Keratinocyte (primary cell): ENCODE data around the gene CCSER1. TPM values are rescaled to one million over a fixed set of nuclear protein-coding genes. Genes with fewer than 3 reads are reported as not detected.

ENCODE experiments used
- DNase-seq: peaks from one replicate; pipeline ENCODE4 v3.0.0-alpha.2; 2011; ENCODE audit warnings: low read depth, missing footprints, low spot score
- FAIRE-seq: peaks from 2 replicates; lab custom pipeline; 2011; peaks lifted over from hg19 to GRCh38; lab: Jason Lieb, UNC
- H2AFZ ChIP-seq: 2 replicates; pipeline ENCODE4 v1.6.0; 2012; ENCODE audit warnings: low read length, control low read depth, inconsistent platforms; ENCODE audit not compliant: control insufficient read depth
- H3K27ac ChIP-seq: 2 replicates; pipeline ENCODE4 v1.5.1; 2011; ENCODE audit warnings: low read length; ENCODE audit not compliant: control insufficient read depth, insufficient read depth
- H3K27me3 ChIP-seq: 3 replicates; pipeline ENCODE4 v1.6.0; 2011; ENCODE audit warnings: low read length; ENCODE audit not compliant: control insufficient read depth, insufficient read depth; ENCODE audit errors: extremely low read depth
- H3K36me3 ChIP-seq, 2 experiments: 2 replicates in 1 of 2; 3 replicates in 1 of 2; pipeline ENCODE4 v1.5.1; 2011; ENCODE audit warnings: low read length in 2 of 2, mild to moderate bottlenecking in 1 of 2; ENCODE audit not compliant: control insufficient read depth in 2 of 2, insufficient read depth in 2 of 2; ENCODE audit errors: extremely low read depth in 1 of 2
- H3K4me1 ChIP-seq: 3 replicates; pipeline ENCODE4 v1.5.1; 2011; ENCODE audit warnings: low read length; ENCODE audit not compliant: control insufficient read depth, insufficient read depth; ENCODE audit errors: extremely low read depth
- H3K4me2 ChIP-seq: 3 replicates; pipeline ENCODE4 v1.6.0; 2011; ENCODE audit warnings: low read depth, low read length; ENCODE audit not compliant: control insufficient read depth, insufficient read depth; ENCODE audit errors: extremely low read depth
- H3K4me3 ChIP-seq, 3 experiments: fragments of 200-600 bp in 1 of 3; sonication (generic) in 1 of 3; 2 replicates in 2 of 3; 3 replicates in 1 of 3; pipeline ENCODE4 v1.5.1; 2011 to 2016; ENCODE audit warnings: low read length in 3 of 3, mild to moderate bottlenecking in 3 of 3, control low read depth in 2 of 3, inconsistent platforms in 1 of 3, low read depth in 1 of 3, mixed read lengths in 1 of 3, mixed run types in 1 of 3, moderate library complexity in 1 of 3; ENCODE audit not compliant: control insufficient read depth in 2 of 3, insufficient read depth in 2 of 3; ENCODE audit errors: extremely low read depth in 1 of 3
- H3K79me2 ChIP-seq: 2 replicates; pipeline ENCODE4 v1.6.0; 2012; ENCODE audit warnings: low read length; ENCODE audit not compliant: control insufficient read depth, insufficient read depth
- H3K9ac ChIP-seq: 3 replicates; pipeline ENCODE4 v1.6.0; 2011; ENCODE audit warnings: low read length; ENCODE audit not compliant: control insufficient read depth, insufficient read depth; ENCODE audit errors: extremely low read depth
- H3K9me1 ChIP-seq: 3 replicates; pipeline ENCODE4 v1.6.0; 2011; ENCODE audit warnings: low read length; ENCODE audit not compliant: control insufficient read depth, insufficient read depth; ENCODE audit errors: extremely low read depth
- H3K9me3 ChIP-seq: 2 replicates; pipeline ENCODE4 v1.5.1; 2012; ENCODE audit warnings: low read depth, low read length; ENCODE audit not compliant: control insufficient read depth
- H4K20me1 ChIP-seq: 3 replicates; pipeline ENCODE4 v1.6.0; 2011; ENCODE audit warnings: low read length; ENCODE audit not compliant: control insufficient read depth, insufficient read depth; ENCODE audit errors: extremely low read depth
- EZH2 ChIP-seq: IDR thresholded peaks from one replicate; pipeline ENCODE4 v1.6.1; 2012; ENCODE audit warnings: inconsistent platforms, mild to moderate bottlenecking, low read length, moderate library complexity
- dilution Hi-C: fragments of 300-500 bp; cut with MboI; formaldehyde crosslinking; loops from one replicate; pipeline ENCODE4 v1.7.0; 2020; ENCODE audit warnings: low sequenced_read_pairs; ENCODE audit not compliant: extremely low pct_ligation_motif_present
- polyA plus RNA-seq, 5 experiments: library from polyadenylated mRNA; depleted of rRNA in 3 of 5; stranded (reverse) in 3 of 5; stranded (forward) in 1 of 5; unstranded in 1 of 5; fragments of >200 nt; gene quantifications; 1 replicate in 1 of 5; 2 replicates in 3 of 5; 3 replicates in 1 of 5; pipeline versions ENCODE4 v1.2.1 to v1.2.3, GENCODE V29; 2011 to 2012; ENCODE audit warnings: missing spikeins in 2 of 5, low read depth in 1 of 5, low replicate concordance in 1 of 5
- TF ChIP-seq, protein P1 (sequence below), 3 experiments: IDR thresholded peaks in 1 of 3; conservative IDR thresholded peaks in 1 of 3; optimal IDR thresholded peaks in 1 of 3; 2 replicates in 2 of 3; 3 replicates in 1 of 3; pipeline versions ENCODE3 to v1.5.1; 2011; ENCODE audit warnings: low read length in 3 of 3, mild to moderate bottlenecking in 3 of 3, moderate library complexity in 2 of 3, control low read depth in 1 of 3, inconsistent platforms in 1 of 3; ENCODE audit not compliant: insufficient read depth in 2 of 3; ENCODE audit errors: extremely low read depth in 1 of 3

CCSER1 gene
- polyA plus RNA-seq, 1 donor (not counting 4 experiments of a cell fraction or from before 2014, with no cell fraction given) = 1.2 TPM

- dilution Hi-C loops = no loop called here
- Histone ChIP-seq H3K4me1 (peaks cover 6% of the 10 kb centered on the region), H3K36me3 (no peaks in the 10 kb centered on the region), H3K9me3 (no peaks in the 10 kb centered on the region), H3K4me2 (no peak overlapping the region), H4K20me1 (no peaks in the 10 kb centered on the region), H2AFZ (no peak overlapping the region), H3K4me3 (no peak overlapping the region), H3K27me3 (no peaks in the 10 kb centered on the region), H3K9ac (no peak overlapping the region), H3K27ac (no peak overlapping the region), H3K9me1 (no peaks in the 10 kb centered on the region), H3K79me2 (no peaks in the 10 kb centered on the region)
- DNase-seq (no peak), FAIRE-seq (no peak)
- no peak for TF ChIP-seq EZH2
- TF ChIP-seq, protein P1, sequence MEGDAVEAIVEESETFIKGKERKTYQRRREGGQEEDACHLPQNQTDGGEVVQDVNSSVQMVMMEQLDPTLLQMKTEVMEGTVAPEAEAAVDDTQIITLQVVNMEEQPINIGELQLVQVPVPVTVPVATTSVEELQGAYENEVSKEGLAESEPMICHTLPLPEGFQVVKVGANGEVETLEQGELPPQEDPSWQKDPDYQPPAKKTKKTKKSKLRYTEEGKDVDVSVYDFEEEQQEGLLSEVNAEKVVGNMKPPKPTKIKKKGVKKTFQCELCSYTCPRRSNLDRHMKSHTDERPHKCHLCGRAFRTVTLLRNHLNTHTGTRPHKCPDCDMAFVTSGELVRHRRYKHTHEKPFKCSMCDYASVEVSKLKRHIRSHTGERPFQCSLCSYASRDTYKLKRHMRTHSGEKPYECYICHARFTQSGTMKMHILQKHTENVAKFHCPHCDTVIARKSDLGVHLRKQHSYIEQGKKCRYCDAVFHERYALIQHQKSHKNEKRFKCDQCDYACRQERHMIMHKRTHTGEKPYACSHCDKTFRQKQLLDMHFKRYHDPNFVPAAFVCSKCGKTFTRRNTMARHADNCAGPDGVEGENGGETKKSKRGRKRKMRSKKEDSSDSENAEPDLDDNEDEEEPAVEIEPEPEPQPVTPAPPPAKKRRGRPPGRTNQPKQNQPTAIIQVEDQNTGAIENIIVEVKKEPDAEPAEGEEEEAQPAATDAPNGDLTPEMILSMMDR (optimal IDR thresholded peaks at IDR 0.05 in 1 of 3, IDR thresholded peaks at IDR 0.05 in 1 of 3, conservative IDR thresholded peaks at IDR 0.05 in 1 of 3; ENCODE audit: extremely low read depth in 1 of 3, insufficient read depth in 2 of 3, low read length in 3 of 3) = no peak
These were observed 23.2 kb upstream of the CCSER1 start for GRCh38 chr4:90103991-90104390.

DNA sequence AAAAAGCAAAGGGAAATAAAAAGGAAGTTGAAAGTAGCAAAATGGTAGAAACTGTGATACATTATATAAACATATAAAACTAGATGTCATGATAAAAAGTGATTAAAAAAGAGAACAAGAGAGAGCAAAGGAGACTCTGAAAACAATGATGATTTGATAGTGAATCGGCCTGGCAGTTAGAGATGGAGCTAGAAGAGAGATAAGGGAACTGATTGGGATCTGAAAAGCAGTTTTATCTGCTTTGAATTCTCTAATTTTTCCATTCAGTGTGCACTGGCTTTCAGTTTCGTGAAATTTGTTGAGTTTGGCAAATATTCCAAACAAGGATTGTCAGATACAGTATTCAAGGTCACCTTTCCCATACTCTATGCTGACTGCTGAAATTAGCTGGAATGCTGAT lies 21.9 kb upstream of the CCSER1 start:
- DNase-seq = no peak
- H3K9me1 ChIP-seq = no peaks in the 10 kb centered on the region
- no peaks in the 10 kb centered on the region for H3K36me3 ChIP-seq
- no peak overlapping the region for H3K27ac ChIP-seq
- dilution Hi-C loops = no loop called here
- no peaks in the 10 kb centered on the region for H3K9me3 ChIP-seq
- FAIRE-seq = no peak
- no peak overlapping the region for H3K4me2 ChIP-seq
- no peak overlapping the region for H3K4me3 ChIP-seq
- TF ChIP-seq, protein P1 (optimal IDR thresholded peaks at IDR 0.05 in 1 of 3, IDR thresholded peaks at IDR 0.05 in 1 of 3, conservative IDR thresholded peaks at IDR 0.05 in 1 of 3; ENCODE audit: extremely low read depth in 1 of 3, insufficient read depth in 2 of 3, low read length in 3 of 3) = no peak
- TF ChIP-seq EZH2 = no peak
- no peaks in the 10 kb centered on the region for H3K4me1 ChIP-seq
- H3K27me3 ChIP-seq = no peaks in the 10 kb centered on the region
- H3K9ac ChIP-seq = no peak overlapping the region
- H2AFZ ChIP-seq = no peak overlapping the region
- H4K20me1 ChIP-seq = no peaks in the 10 kb centered on the region
- no peaks in the 10 kb centered on the region for H3K79me2 ChIP-seq
